GM18498 (cell line): ENCODE results near the gene NECTIN4.

Source experiments
- ATAC-seq: cut with Tn5 transposase; IDR thresholded peaks from one replicate; pipeline ENCODE4 v1.9.1; 2021; ENCODE audit warnings: mild to moderate bottlenecking, moderate library complexity; ENCODE audit not compliant: unreplicated experiment

NECTIN4 gene

DNA sequence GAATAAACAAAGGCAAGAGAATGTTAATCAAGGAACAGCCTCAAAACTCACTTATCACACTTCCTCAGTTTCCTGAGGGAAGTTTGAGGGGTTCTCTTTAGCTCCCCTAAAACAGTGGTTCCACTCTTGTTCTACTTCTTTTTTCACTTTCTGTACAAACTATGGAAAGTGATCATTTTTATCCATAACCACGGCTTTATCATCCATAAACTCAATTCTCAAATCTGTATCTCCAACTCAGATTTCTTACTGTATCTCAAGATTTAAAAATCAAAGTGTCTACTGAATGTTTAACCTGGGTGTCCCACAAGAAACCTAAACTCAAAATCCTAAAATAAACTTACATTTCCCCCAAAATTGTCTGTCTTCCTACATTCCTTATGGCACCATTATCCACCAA is 24.6 kb upstream of the NECTIN4 start:
- no peak for ATAC-seq

DNA sequence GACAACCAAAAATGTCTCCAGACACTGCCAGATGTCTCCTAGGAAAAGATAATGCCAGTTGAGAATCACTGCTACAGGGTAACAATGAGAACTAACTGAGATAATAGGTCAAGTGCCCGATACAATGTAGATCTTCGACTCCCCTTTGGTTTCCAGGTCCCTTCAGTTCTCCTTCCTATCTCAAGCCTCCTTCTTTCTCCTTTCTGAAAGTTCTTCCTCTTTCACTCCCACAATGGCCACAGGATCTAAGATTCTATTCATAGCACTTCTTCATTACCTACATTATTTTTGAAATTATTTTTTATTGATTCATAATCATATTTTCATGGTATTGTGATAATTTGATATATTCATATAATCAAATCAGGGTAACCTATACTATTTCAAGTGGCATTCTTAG is 22.2 kb upstream of the NECTIN4 start:
- no peak for ATAC-seq

DNA sequence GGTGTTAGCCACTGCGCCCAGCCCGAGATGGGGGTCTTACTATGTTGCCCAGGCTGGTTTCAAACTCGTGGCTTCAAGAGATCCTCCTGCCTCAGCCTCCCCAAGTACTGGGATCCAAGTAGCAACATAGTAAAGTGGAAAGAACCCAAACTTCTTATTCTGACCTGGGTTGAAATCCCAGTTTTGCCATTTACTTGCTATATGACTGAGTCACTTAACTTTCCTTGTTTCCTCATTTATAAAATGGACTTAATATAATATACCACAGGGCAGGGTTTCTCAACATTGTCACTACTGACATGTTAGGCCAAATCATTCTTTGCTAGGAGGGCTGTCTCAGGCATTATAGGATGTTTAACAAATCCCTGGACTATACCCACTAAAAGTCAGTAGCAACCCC is 21.8 kb upstream of the NECTIN4 start:
- ATAC-seq: no peak

DNA sequence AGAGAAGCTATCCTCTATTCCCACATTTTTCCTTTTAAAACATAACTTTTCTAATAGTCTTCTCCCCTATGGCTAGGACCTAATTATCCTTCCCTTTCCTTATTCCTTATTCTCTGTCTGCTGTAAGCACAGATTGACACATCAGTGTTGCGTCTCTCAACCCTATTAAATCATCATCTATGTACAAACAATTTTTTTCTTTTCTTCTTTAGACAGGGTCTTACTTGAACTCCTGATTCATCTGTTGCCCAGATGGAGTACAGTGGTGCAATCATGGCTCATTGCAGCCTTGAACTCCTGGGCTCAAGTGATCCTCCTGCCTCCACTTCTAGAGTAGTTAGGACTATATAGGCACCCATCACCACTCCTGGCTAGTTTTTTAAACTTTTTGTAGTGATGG is 17.1 kb upstream of the NECTIN4 start:
- ATAC-seq: no peak

DNA sequence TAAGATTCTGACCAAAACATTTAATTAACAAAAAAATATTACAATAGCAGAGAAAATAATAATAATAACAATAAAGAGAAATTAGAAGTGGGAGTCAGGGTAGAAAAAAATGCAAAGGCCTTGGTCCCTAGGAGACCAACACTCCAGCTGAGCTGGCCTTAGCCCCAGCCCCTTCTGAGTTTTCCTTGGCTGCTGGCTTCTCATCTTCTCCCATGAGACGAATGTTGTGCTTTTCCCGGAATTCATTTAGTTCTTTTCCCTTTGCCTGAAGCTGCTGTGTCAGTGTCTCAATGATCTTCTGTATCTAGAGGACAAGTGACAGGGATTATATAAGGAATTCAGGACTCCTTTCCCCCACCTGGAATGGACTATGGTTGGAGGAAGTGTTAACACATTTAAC is 11.2 kb upstream of the NECTIN4 start:
- ATAC-seq: no peak

DNA sequence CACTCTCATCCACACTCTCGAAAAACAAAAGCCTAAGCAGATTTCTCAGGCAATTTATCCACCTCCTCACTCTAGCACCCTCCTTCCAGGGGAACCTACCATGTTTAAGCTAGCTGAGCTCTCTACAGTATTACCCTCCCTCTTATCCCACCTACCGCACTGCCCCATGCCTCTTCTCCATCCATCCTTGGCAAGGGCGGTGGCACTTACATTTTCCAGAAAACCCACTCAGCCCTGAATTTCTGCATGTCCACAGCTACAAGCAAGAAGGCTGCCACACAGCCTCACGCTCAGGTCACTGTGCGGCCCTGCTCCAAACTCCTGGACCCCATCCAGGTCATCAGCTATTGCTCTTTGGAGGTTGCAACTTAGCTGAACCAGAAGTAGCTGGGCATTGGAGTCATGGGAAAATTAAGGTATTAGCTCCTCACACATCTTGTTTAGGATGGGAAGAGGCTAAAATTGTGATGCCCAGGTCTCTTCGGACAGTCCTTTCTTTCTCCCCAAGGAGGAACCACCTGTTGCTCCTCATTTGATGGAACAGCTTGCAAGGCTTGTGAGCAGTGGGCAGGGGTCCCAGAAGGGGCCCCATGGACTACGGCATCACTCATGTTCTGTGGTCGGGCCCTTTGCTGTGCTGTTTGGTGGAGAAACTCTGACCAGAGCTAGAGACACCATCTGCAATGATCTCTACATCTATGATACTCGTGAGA is 9.9 kb upstream of the NECTIN4 start:
- no peak for ATAC-seq

DNA sequence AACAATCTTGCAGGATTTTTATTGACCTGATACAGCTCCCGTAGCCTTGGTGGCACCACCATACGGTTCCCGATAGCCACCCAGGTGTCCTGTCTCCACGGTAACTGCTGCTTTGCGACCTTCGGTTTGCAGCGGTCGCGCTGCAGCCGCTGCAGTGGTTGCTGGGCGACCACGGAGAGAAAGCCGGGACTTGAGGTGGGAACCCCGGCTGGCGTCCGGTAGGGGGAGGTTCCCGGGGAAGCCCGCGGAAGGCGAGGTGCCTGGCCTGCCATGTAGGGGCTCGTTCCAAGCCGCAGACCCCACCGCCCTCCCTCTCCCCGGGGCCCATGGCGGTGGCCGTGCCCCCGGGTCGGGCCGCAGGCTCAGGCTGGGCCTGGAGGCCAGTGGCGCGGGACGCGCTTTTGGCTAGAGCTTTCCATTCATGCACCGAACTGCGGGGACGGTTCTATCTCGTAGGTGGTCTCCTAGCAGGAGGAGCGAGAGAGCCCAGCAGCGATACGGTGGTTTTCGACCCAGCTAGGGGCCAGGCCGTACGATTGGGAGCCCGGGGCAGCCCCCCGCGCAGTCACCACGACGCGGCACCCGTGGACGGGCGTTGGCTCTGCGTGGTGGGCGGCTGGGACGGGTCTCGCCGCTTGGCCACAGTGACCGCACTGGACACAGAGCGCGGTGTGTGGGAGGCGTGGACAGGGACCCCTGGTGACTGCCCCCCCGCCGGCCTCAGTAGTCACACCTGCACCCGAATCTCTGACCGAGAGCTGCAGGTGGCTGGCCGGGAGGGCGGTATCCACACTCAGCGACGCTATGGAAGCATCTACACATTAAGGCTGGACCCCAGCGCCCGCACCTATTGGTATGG is 9.1 kb upstream of the NECTIN4 start, which contains the start of gene KLHDC9:
TSS of gene KLHDC9 (plus strand) at position 152 of the 859 bp plus-strand sequence. CDS start at position 327, 175 bp downstream.
- ATAC-seq: peak; percentile 77

DNA sequence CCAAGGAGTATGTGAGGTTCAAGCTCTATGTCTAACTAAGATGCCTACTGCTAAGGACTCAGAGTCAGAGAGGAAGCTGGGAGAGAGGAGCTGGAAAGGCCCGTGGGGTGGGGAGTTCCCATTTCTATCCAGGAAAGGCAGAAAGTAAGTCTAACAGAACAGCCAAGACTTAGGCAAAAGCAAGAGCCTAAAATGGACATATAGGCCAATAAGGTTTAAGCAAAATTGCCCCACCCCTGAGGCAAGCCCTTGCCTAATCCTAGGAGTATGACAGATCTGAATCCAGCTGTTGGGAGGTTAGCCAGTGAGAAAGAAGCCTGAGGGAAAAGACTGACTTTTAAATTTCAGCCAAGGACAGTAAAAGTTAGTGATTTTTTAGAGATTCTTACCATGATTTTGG is 7.2 kb upstream of the NECTIN4 start:
- no peak for ATAC-seq

DNA sequence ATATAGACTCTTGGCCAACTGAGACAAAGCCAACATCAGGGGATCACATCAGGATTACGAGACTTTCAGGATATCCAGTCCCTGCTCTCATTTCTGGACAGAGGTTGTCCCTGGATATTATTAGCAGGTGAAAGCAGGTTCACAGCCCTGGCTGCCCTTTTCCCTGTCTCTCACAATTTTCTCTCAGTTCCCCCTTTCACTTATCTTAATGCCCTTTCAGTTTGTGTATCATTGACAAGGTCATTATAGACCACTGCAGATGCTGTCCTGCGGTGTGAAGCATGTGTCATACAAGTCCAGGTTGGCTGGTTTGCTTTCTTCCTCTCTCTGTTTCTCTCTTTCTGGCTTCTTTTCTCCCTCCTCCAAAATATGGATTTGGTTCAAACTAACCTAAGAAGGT is 6.7 kb upstream of the NECTIN4 start:
- no peak for ATAC-seq

DNA sequence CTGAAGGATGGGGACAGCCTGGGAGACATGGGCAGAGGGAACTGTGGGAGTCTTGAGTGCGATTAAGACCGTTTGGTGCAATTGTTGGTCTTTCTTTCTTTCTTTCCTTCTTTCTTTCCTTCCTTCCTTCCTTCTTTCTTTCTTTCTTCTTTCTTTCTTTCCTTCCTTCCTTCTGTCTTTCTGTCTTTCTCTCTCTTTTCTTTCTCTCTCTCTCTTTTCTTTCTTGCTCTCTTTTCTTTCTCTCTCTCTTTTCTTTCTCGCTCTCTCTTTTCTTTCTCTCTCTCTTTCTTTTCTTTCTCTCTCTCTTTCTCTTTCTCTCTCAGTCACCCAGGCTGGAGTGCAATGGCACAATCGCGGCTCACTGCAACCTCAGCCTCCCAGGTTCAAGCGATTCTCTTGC is 5.9 kb upstream of the NECTIN4 start:
- ATAC-seq: no peak

DNA sequence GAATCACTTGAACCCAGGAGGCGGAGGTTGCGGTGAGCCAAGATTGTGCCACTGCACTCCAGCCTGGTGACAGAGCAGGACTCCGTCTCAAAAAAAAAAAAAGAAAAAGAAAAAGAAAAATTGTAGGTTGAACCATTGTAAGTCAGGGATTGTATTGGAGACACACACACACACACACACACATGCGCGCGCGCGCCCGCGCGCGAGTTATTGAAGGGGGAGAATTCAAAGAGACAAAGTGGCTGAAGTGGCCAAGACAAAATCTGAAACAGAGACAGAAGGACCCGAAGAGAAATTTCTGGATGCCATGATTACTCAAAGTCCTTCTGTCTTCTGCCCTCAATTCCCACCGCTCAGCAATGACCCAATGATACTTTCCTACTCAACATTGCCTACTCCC is 5.1 kb upstream of the NECTIN4 start:
- no peak for ATAC-seq

DNA sequence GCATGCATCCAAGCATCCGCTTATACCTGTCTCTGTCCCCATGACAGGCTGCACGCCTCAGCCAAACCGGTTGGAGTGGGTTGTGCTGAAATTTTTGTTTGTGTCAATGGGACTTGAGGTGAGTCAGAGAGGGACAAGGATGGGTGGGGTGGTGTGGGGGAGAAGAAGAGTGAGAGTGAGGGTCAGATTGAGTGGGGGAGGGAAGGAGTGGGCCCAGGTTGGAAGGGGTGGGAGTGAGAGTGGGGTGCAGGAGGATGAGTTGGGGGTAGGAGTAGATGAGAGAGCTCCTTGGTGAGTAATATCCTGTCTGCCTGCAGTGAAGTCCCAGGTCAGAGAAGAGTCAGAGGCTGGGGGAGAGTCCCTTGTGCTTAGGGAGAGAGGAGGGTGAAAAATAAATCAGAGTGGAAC is 3.3 kb upstream of the NECTIN4 start:
- no peak for ATAC-seq

DNA sequence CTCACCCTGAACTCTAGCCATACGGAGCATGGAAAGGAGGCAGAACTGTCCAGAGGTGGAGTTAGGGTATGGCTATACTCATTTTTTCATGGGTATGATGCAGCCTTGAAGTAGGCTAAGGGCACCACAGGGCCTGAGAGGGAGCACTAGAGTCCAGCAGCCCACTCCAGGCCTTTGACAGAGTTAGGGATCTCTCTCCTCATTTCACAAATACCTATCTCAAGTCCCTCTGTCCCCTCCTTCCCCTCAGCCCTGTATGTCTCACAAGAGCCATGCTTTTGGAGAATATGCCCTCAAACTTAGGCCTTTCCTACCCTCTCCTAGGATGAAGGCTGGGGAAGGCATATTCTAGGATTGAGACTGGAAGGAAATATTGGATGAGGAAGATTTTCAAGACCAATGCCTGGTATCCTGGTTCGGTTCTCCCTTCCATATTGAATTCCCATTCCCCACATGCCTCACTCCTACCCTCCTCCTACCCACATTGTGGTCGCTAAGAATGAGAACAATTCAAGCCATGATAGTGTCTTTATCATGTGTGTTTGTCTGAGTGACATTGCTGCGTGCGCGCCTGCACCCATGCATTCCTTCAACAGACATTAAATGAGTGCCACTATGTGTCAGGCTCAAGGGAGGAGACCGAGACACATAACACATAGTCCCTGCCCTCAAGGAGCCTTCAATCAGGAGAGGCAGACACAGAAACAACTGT is 2.6 kb upstream of the NECTIN4 start:
- ATAC-seq: no peak

DNA sequence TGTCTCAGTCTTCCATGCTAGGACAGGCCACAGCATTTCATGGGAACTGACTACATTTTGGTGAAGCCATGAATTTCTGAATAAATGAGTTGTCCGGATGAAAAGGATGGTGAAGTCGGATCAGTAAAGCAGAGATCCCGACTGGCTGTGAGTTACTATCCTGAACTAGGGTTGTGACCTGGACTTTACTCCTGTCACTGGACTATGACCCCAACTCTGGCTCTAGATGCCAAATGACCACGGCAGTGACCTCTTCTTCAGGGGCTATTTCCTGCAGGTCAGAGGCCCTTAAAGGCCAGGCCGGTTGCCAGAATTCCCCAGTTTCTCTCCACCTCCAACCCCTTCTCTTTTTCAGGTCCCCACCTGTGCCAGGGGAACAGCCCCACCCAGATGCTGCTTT is 1.7 kb upstream of the NECTIN4 start:
- ATAC-seq: no peak

DNA sequence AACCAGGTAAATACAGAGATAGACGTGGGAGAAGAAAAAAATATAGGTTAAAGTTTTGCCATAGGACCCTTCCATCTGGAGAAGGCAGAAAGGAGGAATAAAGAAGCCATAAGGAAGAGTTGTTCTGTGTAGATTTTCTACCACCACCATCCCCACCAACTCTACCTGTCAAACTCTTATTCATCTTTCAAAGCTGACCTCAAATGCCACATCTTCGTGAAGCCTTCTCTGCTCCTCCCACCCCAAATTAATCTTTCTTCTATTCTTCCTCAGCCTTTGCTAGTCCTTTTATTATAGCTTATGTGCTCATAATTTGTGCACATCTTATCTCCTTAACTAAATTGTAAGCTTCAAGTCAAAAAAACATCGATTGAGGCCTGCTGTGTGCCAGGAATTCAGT is 1.3 kb upstream of the NECTIN4 start:
- ATAC-seq: no peak

DNA sequence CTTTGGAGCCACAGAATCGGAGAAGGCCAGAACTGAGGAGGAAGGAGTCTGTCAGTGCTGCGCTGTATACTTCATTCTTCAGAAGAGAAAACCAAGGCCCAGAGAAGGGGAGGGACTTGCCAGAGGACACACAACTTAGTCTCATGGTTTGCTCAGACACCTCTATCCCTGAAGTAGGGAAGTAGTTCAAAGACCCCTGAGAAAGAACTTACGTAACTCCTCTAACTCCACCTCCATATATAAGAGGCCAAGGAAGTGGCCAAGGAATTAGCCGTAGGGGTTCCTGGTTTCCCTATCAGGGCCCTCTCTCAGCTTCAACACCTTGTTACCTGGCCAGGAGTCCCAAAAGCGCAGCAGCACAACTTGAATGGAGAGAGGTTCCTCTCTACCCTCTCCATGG is 580 bp upstream of the NECTIN4 start:
- ATAC-seq: no peak

DNA sequence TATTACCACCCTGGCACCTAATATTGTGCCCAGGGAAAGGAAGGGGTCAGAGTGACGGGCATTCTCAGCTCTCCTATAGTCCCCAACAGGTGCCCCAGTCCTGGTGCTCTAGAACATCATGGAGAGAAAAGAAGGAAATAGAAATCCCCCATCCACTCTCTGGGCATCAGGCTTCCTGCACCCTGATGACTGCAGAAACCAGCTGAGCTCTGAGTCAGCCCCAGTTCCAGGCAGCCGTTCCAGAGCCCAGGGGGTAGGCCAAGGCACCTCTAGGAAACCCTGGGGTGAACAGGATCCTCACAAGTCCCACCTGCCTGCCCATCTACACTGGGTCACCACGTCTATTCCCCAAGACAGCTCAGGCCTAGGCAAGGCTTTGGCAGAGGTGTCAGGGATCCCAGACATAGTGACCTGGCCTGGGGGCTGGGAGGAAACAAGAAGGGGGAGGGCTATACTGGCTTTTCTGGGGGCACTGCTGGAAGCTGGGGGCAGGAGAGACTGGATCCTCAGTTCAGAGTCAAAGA is 709 bp downstream of the NECTIN4 start:
- no peak for ATAC-seq

DNA sequence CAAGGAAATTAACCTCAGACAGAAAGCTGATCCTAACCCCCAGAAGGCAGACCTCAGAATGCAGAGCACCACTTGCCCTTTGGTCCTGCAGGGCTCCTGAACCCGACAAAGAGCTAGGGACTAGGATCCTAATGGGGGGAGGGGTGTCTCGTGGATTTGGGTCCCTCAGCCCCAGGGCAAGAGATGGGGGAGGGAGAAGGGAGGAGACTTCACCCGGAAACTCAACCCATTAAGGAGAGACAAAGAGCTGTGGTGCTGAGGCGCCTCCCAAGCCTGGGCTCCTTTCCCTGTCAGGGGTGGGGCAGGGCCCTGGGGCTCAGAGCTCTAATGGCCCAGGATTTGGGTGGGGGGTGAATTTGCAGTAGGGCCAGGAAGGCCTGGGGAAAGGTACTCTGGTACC is 2.9 kb downstream of the NECTIN4 start:
- no peak for ATAC-seq

DNA sequence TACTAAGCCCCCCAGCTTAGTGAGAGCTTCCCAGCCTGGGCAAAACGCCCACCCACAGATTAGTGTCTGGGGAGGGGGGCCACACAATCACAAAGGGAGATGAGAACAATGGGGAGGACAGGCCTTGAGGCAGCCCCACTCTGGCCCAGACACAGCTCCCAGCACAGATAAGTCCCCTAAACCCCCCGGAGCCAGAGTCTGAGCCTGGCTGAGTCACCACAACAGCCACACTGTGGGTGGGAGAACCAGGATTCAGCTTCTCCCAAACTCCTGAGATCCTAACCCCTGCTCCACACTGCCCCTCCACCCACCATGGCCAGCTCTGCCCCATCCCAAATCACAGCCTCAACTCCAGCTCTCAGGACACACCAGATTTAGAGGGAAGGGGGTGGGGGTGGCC is 4.2 kb downstream of the NECTIN4 start:
- ATAC-seq: no peak

DNA sequence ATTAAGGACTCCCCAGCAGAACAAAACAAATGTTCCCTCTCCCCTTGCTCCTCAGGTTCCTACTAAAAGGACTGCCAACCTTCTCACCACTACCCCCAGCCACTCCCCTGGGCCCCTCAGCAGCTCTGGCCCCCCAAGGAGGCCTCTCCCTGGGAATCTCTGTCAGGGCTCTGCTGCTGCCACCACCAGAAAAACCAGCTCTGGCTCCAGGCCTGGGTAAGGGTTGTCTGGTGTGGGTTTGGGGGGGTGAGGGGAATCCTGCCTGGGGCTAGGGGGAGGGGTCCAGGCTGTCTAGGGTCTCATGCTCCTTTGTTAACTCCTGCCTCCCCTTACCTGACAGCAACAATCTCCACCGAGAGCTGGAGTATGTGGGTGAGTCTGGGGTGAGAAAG is 4.8 kb downstream of the NECTIN4 start:
- ATAC-seq: no peak

DNA sequence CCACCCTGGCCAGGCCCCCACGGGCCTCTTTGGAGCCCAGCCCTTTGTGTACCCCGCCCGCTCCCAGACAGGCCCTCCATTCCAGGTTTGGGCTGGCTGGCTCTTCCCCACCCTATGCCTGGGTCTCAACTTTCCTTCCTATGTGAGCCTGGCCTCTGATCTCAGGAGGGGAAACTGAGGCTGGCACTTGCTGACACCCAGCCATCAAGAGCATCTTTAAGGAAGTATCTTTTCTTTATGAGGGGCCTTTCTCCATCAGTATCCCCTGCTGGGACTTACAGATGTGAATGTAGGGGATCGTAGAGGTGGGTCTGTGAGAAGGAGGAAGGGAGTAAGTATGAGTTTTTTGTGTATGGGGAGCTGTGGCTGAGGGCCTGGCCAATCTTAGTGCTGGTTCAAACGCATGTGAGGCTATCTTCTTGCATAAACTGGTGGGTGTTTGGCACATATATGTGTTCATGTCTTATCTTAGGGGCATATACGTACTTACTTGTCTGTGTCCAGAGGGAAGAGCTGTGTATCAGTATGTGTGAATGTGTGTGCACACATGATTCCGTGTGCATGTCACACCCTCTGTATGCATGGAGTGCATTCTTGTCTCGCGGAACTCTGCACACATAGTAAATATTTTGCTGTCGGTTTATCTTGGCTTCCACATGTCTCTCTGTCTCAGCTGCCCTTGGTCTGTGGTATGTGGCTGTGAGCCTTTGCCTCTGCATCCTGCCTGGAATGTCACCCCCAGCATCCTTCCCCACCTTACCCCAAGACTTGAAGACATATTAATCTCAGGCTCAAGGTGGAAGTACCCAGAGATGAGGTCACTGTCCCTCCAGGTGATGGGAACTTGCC is 5.4 kb downstream of the NECTIN4 start:
- no peak for ATAC-seq
